ENCODE data around the gene MARVELD2. TPM values are rescaled to one million over a fixed set of nuclear protein-coding genes. Genes with fewer than 3 reads are reported as not detected.

The MARVELD2 gene
- total and polyA plus RNA-seq, 2 of the 13 experiments (the other 11 are each of a cell fraction or from before 2014, with no cell fraction given): 11.1 to 15.4 TPM

GRCh38 chr5:69493396-69494133 is 78.6 kb downstream of the MARVELD2 start:
- FAIRE-seq (no peak), DNase-seq (ENCODE audit: low spot score) (no peak), ATAC-seq (peak; percentile 57)
- Histone ChIP-seq H3K36me3 (replicated peaks in 1 of 2; ENCODE audit: control insufficient read depth in 1 of 2, insufficient read depth in 2 of 2, low read length in 2 of 2) (no peaks in the 10 kb centered on the region), H3K27ac (ENCODE audit: extremely low read length, insufficient read depth, low read length) (peak overlapping the region; percentile 77), H4K20me1 (ENCODE audit: insufficient read depth, low read length) (no peaks in the 10 kb centered on the region; the same call in 1 of the 2 replicates), H2AFZ (ENCODE audit: low read length) (peak overlapping the region; percentile 71), H3K79me2 (ENCODE audit: insufficient read depth, low read length) (peaks cover 47% of the 10 kb centered on the region), H3K9ac (ENCODE audit: insufficient read depth, low read depth, low read length) (peak overlapping the region; percentile 85), H3K9me3 (ENCODE audit: low read length) (no peaks in the 10 kb centered on the region), H3K27me3 (ENCODE audit: control insufficient read depth in 1 of 2, insufficient read depth in 2 of 2, low read length in 2 of 2) (no peaks in the 10 kb centered on the region; a peak in 1 of 5 replicates), H3K4me2 (ENCODE audit: low read depth, low read length) (peak overlapping the region; percentile 73), H3K4me1 (ENCODE audit: insufficient read depth, low read length) (peaks cover 62% of the 10 kb centered on the region), H3K4me3 (replicated peaks in 1 of 3; ENCODE audit: insufficient read depth in 1 of 3, low read depth in 2 of 3, low read length in 3 of 3) (peak overlapping the region; percentile 83 to 96 (median 92))
- ChIA-PET CTCF (ENCODE audit: low intra/inter-chr PET ratio, low total read pairs) (no interaction called here), POLR2A (interaction anchor here (0.8 to 1.9 kb wide), 8 partner anchors 10 to 49 kb away, joined by 3 to 14 read pairs (median 5); no protein-coding TSS in a partner anchor)
- in situ Hi-C loops (cut with HindIII; ENCODE audit: extremely low pct_ligation_motif_present, low pct_unique_long_range_greater_than_20kb) (loop anchor here (5.0 kb wide), 1 partner anchor 81 kb away; no protein-coding TSS in a partner anchor), intact Hi-C loops (cut with micrococcal nuclease; ENCODE audit: unreplicated experiment) (loop anchor here (5.0 kb wide), 2 partner anchors 36 to 56 kb away; no protein-coding TSS in a partner anchor)
- BruUV-seq (replicated peaks): no TSS peak
- 3% methylated on average over 7 of the region's 62 CpGs for WGBS (ENCODE audit: low lambda C conversion rate)
- no peak for TF ChIP-seq PTBP1 (IDR thresholded peaks at IDR 0.05; ENCODE audit: low read depth, low read length, poor library complexity, severe bottlenecking)
- peak; percentile 55 for TF ChIP-seq ZNF777 (CRISPR knock-in tag; IDR thresholded peaks at IDR 0.05)
- 0 out of 2 replicates have a peak, but pooled peaks have one; percentile 17 for TF ChIP-seq MLXIP (CRISPR knock-in tag; IDR thresholded peaks at IDR 0.05; ENCODE audit: borderline replicate concordance)
- TF ChIP-seq, protein P1, sequence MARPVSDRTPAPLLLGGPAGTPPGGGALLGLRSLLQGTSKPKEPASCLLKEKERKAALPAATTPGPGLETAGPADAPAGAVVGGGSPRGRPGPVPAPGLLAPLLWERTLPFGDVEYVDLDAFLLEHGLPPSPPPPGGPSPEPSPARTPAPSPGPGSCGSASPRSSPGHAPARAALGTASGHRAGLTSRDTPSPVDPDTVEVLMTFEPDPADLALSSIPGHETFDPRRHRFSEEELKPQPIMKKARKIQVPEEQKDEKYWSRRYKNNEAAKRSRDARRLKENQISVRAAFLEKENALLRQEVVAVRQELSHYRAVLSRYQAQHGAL (CRISPR knock-in tag; IDR thresholded peaks at IDR 0.05; ENCODE audit: not compliant biosample characterization): no peak
- TF ChIP-seq MED1 (CRISPR knock-in tag; IDR thresholded peaks at IDR 0.05): 0 out of 2 replicates have a peak, but pooled peaks have one; percentile 18
- no peak; the same call in 1 of the 2 replicates for TF ChIP-seq MTA1 (CRISPR knock-in tag; IDR thresholded peaks at IDR 0.05; ENCODE audit: borderline replicate concordance)
- TF ChIP-seq ZKSCAN1 (IDR thresholded peaks at IDR 0.05; ENCODE audit: low read length): no peak
- no peak for TF ChIP-seq ZNF549 (CRISPR knock-in tag; IDR thresholded peaks at IDR 0.05)
- 0 out of 2 replicates have a peak, but pooled peaks have one; percentile 58 for TF ChIP-seq ZBTB42 (CRISPR knock-in tag; IDR thresholded peaks at IDR 0.05)
- no peak for TF ChIP-seq MTA3 (CRISPR knock-in tag; IDR thresholded peaks at IDR 0.05)
- TF ChIP-seq ATF7-NPFF (CRISPR knock-in tag; IDR thresholded peaks at IDR 0.05; ENCODE audit: low read depth): peak; percentile 75; the same call in 1 of the 2 replicates
- TF ChIP-seq SNAI1 (CRISPR knock-in tag; IDR thresholded peaks at IDR 0.05; ENCODE audit: borderline replicate concordance): no peak
- TF ChIP-seq, protein P2, sequence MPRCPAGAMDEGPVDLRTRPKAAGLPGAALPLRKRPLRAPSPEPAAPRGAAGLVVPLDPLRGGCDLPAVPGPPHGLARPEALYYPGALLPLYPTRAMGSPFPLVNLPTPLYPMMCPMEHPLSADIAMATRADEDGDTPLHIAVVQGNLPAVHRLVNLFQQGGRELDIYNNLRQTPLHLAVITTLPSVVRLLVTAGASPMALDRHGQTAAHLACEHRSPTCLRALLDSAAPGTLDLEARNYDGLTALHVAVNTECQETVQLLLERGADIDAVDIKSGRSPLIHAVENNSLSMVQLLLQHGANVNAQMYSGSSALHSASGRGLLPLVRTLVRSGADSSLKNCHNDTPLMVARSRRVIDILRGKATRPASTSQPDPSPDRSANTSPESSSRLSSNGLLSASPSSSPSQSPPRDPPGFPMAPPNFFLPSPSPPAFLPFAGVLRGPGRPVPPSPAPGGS (CRISPR knock-in tag; IDR thresholded peaks at IDR 0.05): peak; percentile 42; the same call in 1 of the 2 replicates
- TF ChIP-seq ZSCAN21 (CRISPR knock-in tag; IDR thresholded peaks at IDR 0.05; ENCODE audit: borderline replicate concordance): peak; percentile 76

Measured in HepG2 (cell line).